HT-29 (cell line): ENCODE results near the gene ZFYVE16. TPM values are rescaled to one million over a fixed set of nuclear protein-coding genes. Genes with fewer than 3 reads are reported as not detected.
"Not testable (repeated sequence)": the region's sequence is repeated elsewhere in the genome, so short reads cannot be mapped to it uniquely, and the experiment has no call there.

ENCODE experiments used
- DNase-seq: peaks from one replicate; pipeline ENCODE4 v3.0.0-alpha.2; 2015; ENCODE audit warnings: low spot score
- total RNA-seq: library from RNA; depleted of rRNA; stranded (reverse); fragments of >200 nt; shearing (Covaris generic); gene quantifications from 2 replicates; pipeline ENCODE4 v1.2.3, GENCODE V29; 2014

Gene ZFYVE16
- total RNA-seq, 1 experiment from 2014 or later, result 4.5 TPM

- DNase-seq, result peak; percentile 20
These were observed 1.6 kb downstream of the ZFYVE16 start for GRCh38 chr5:80409367-80409966.

GRCh38 chr5:80411589-80412219 is 3.8 kb downstream of the ZFYVE16 start:
- no peak for DNase-seq

- DNase-seq, result no peak
These were observed 6.2 kb downstream of the ZFYVE16 start for GRCh38 chr5:80414113-80414512.

- DNase-seq, result no peak
These were observed 10.1 kb downstream of the ZFYVE16 start for GRCh38 chr5:80417973-80418372.

- DNase-seq, result not testable (repeated sequence)
These were observed 16.5 kb downstream of the ZFYVE16 start for GRCh38 chr5:80424365-80424764.

- no peak for DNase-seq
These were observed 27.6 kb downstream of the ZFYVE16 start for GRCh38 chr5:80435476-80435875.

GRCh38 chr5:80437326-80437725 is 29.5 kb downstream of the ZFYVE16 start:
- DNase-seq, result no peak

GRCh38 chr5:80438739-80439138 is 30.9 kb downstream of the ZFYVE16 start:
- DNase-seq, result no peak

- no peak for DNase-seq
These were observed 31.3 kb downstream of the ZFYVE16 start for GRCh38 chr5:80439213-80439612.

- no peak for DNase-seq
These were observed 34.9 kb downstream of the ZFYVE16 start for GRCh38 chr5:80442742-80443141.

GRCh38 chr5:80453366-80453765 is 45.5 kb downstream of the ZFYVE16 start:
- DNase-seq, result no peak

GRCh38 chr5:80463269-80463668 is 55.4 kb downstream of the ZFYVE16 start:
- no peak for DNase-seq

GRCh38 chr5:80466669-80467485 is 59.0 kb downstream of the ZFYVE16 start:
- DNase-seq, result peak; percentile 68

GRCh38 chr5:80468131-80468530 is 60.3 kb downstream of the ZFYVE16 start:
- no peak for DNase-seq

GRCh38 chr5:80470631-80471030 is 62.8 kb downstream of the ZFYVE16 start:
- DNase-seq, result not testable (repeated sequence)

GRCh38 chr5:80474929-80475328 is 67.1 kb downstream of the ZFYVE16 start:
- no peak for DNase-seq

GRCh38 chr5:80479713-80480112 is 71.8 kb downstream of the ZFYVE16 start:
- DNase-seq, result no peak

GRCh38 chr5:80480354-80480753 is 72.5 kb downstream of the ZFYVE16 start:
- no peak for DNase-seq

- DNase-seq, result peak; percentile 77
These were observed 73.4 kb downstream of the ZFYVE16 start for GRCh38 chr5:80481019-80481893.

GRCh38 chr5:80482578-80482977 is 74.7 kb downstream of the ZFYVE16 start:
- DNase-seq, result no peak

- no peak for DNase-seq
These were observed 75.9 kb downstream of the ZFYVE16 start for GRCh38 chr5:80483636-80484232.
